H9 (cell line): ENCODE data around the gene ASPG. TPM values are rescaled to one million over a fixed set of nuclear protein-coding genes. Genes with fewer than 3 reads are reported as not detected.

ENCODE experiments used
- DNase-seq: peaks from one replicate; pipeline ENCODE4 v3.0.0-alpha.2; 2017
- H2AFZ ChIP-seq: one replicate; pipeline ENCODE4 v1.6.1; 2013; ENCODE audit warnings: mild to moderate bottlenecking, low read length, control low read depth, moderate library complexity
- H2AK5ac ChIP-seq: 2 replicates; pipeline ENCODE4 v1.6.1; 2013; ENCODE audit warnings: low read length, control low read depth, mixed read lengths; ENCODE audit not compliant: insufficient read length
- H2BK120ac ChIP-seq: one replicate; pipeline ENCODE4 v1.6.1; 2013; ENCODE audit warnings: low read depth, mild to moderate bottlenecking, low read length, control low read depth, inconsistent platforms; ENCODE audit not compliant: poor library complexity, severe bottlenecking
- H2BK12ac ChIP-seq: 2 replicates; pipeline ENCODE4 v1.6.1; 2013; ENCODE audit warnings: low read length, control low read depth, mixed read lengths, low read depth; ENCODE audit not compliant: insufficient read length
- H2BK15ac ChIP-seq: 2 replicates; pipeline ENCODE4 v1.6.1; 2013; ENCODE audit warnings: low read depth, low read length, control low read depth
- H2BK20ac ChIP-seq: one replicate; pipeline ENCODE4 v1.6.1; 2013; ENCODE audit warnings: low read depth, mild to moderate bottlenecking, low read length, control low read depth, inconsistent platforms; ENCODE audit not compliant: poor library complexity, severe bottlenecking
- H2BK5ac ChIP-seq: 2 replicates; pipeline ENCODE4 v1.6.1; 2013; ENCODE audit warnings: low read length, control low read depth, mixed read lengths; ENCODE audit not compliant: insufficient read length
- H3K14ac ChIP-seq: 2 replicates; pipeline ENCODE4 v1.6.1; 2013; ENCODE audit warnings: low read length, control low read depth; ENCODE audit not compliant: insufficient read depth
- H3K18ac ChIP-seq: 2 replicates; pipeline ENCODE4 v1.6.1; 2013; ENCODE audit warnings: low read depth, mild to moderate bottlenecking, mixed read lengths, low read length, control low read depth; ENCODE audit not compliant: insufficient read length
- H3K23ac ChIP-seq: 2 replicates; pipeline ENCODE4 v1.6.1; 2013; ENCODE audit warnings: low read length, control low read depth, mixed read lengths, low read depth; ENCODE audit not compliant: insufficient read length
- H3K23me2 ChIP-seq: 2 replicates; pipeline ENCODE4 v1.6.1; 2013; ENCODE audit warnings: low read depth, mild to moderate bottlenecking, mixed read lengths, low read length, control low read depth; ENCODE audit not compliant: insufficient read length, poor library complexity, severe bottlenecking
- H3K27ac ChIP-seq: 2 replicates; pipeline ENCODE4 v1.5.1; 2013; ENCODE audit warnings: low read length, control low read depth, mixed read lengths, low read depth; ENCODE audit not compliant: insufficient read length
- H3K27me3 ChIP-seq: 2 replicates; pipeline ENCODE4 v1.6.1; 2013; ENCODE audit warnings: low read length, control low read depth, inconsistent platforms; ENCODE audit not compliant: insufficient read depth
- H3K4ac ChIP-seq: 2 replicates; pipeline ENCODE4 v1.6.1; 2013; ENCODE audit warnings: low read depth, mild to moderate bottlenecking, control low read depth, inconsistent platforms, low read length, moderate library complexity
- H3K4me1 ChIP-seq: 2 replicates; pipeline ENCODE4 v1.6.1; 2013; ENCODE audit warnings: low read length, control low read depth, inconsistent platforms; ENCODE audit not compliant: insufficient read depth
- H3K4me2 ChIP-seq: 2 replicates; pipeline ENCODE4 v1.6.1; 2013; ENCODE audit warnings: low read length, control low read depth, mixed read lengths; ENCODE audit not compliant: insufficient read length, insufficient read depth
- H3K56ac ChIP-seq: 2 replicates; pipeline ENCODE4 v1.6.1; 2013; ENCODE audit warnings: low read depth, mild to moderate bottlenecking, mixed read lengths, low read length, control low read depth; ENCODE audit not compliant: insufficient read length
- H3K79me1 ChIP-seq: 2 replicates; pipeline ENCODE4 v1.6.1; 2013; ENCODE audit warnings: low read depth, mild to moderate bottlenecking, moderate library complexity, low read length, control low read depth, inconsistent platforms; ENCODE audit not compliant: insufficient read depth, poor library complexity, severe bottlenecking
- H3K79me2 ChIP-seq: 2 replicates; pipeline ENCODE4 v1.6.1; 2013; ENCODE audit warnings: low read length, control low read depth, inconsistent platforms; ENCODE audit not compliant: insufficient read depth
- H3K9ac ChIP-seq: 2 replicates; pipeline ENCODE4 v1.6.1; 2013; ENCODE audit warnings: low read length, control low read depth, mixed read lengths; ENCODE audit not compliant: insufficient read length; ENCODE audit errors: extremely low read depth
- H3K9me3 ChIP-seq: one replicate; pipeline ENCODE4 v1.6.1; 2013; ENCODE audit warnings: low read depth, low read length, inconsistent platforms; ENCODE audit not compliant: control insufficient read depth
- H3T11ph ChIP-seq: one replicate; pipeline ENCODE4 v1.6.1; 2013; ENCODE audit warnings: mild to moderate bottlenecking, low read length, control low read depth, inconsistent platforms
- H4K20me1 ChIP-seq: one replicate; pipeline ENCODE4 v1.6.1; 2013; ENCODE audit not compliant: control insufficient read depth, insufficient read length, insufficient read depth
- H4K5ac ChIP-seq: 2 replicates; pipeline ENCODE4 v1.6.1; 2013; ENCODE audit warnings: low read depth, mild to moderate bottlenecking, mixed read lengths, low read length, control low read depth; ENCODE audit not compliant: insufficient read length
- H4K8ac ChIP-seq: replicated peaks from 2 replicates; pipeline ENCODE4 v1.6.1; 2013; ENCODE audit warnings: low read length, control low read depth, mixed read lengths, low read depth; ENCODE audit not compliant: insufficient read length
- H4K91ac ChIP-seq: 2 replicates; pipeline ENCODE4 v1.6.1; 2013; ENCODE audit warnings: low read depth, mild to moderate bottlenecking, moderate library complexity, mixed read lengths, low read length, control low read depth; ENCODE audit not compliant: insufficient read length
- H3K27ac Mint-ChIP-seq, 3 experiments: 2 replicates in 2 of 3; 3 replicates in 1 of 3; pipeline ENCODE4 v1.8.0; 2020 to 2021; ENCODE audit warnings: mixed read lengths in 3 of 3, mild to moderate bottlenecking in 1 of 3, moderate library complexity in 1 of 3
- H3K27me3 Mint-ChIP-seq: 2 replicates; pipeline ENCODE4 v1.8.0; 2021; ENCODE audit warnings: low read depth, mild to moderate bottlenecking, moderate library complexity, mixed read lengths
- H3K36me3 Mint-ChIP-seq, 3 experiments: 2 replicates in 2 of 3; 3 replicates in 1 of 3; pipeline ENCODE4 v1.8.0; 2020 to 2021; ENCODE audit warnings: low read depth in 3 of 3, mixed read lengths in 3 of 3; ENCODE audit not compliant: insufficient read depth in 1 of 3
- H3K4me1 Mint-ChIP-seq, 2 experiments: 2 replicates each; pipeline ENCODE4 v1.8.0; 2020; ENCODE audit warnings: mixed read lengths in 2 of 2
- H3K4me3 Mint-ChIP-seq, 2 experiments: 2 replicates in 1 of 2; 3 replicates in 1 of 2; pipeline ENCODE4 v1.8.0; 2020 to 2021; ENCODE audit warnings: mild to moderate bottlenecking in 2 of 2, mixed read lengths in 2 of 2, moderate library complexity in 1 of 2
- H3K9me3 Mint-ChIP-seq, 2 experiments: 2 replicates in 1 of 2; 3 replicates in 1 of 2; pipeline ENCODE4 v1.8.0; 2020; ENCODE audit warnings: mild to moderate bottlenecking in 2 of 2, mixed read lengths in 2 of 2, moderate library complexity in 1 of 2
- CTCF ChIP-seq: fragments of 200-600 bp; sonication (generic); conservative IDR thresholded peaks from 3 replicates; pipeline ENCODE4 v1.8.0; 2021; ENCODE audit warnings: antibody characterized with exemption, mild to moderate bottlenecking
- WGBS: extraction: QIAGEN DNeasy Blood & Tissue Kit; methylation state at CpG from one replicate; pipeline ENCODE4 v1.1.7; 2013; ENCODE audit warnings: missing lambda C conversion rate, low lambda C conversion rate, mixed read lengths; ENCODE audit not compliant: insufficient read length; ENCODE audit errors: extremely low coverage; 5-methylcytosine and 5-hydroxymethylcytosine counted together
- total RNA-seq: library from RNA; stranded (reverse); gene quantifications from 2 replicates; pipeline ENCODE4 v1.2.1, GENCODE V29; 2021

The ASPG gene
- total RNA-seq, 1 experiment from 2014 or later, result 0.33 TPM

- H4K91ac ChIP-seq, result no peak overlapping the region
- no peak overlapping the region for H3K4me2 ChIP-seq
- H3K23ac ChIP-seq, result no peak overlapping the region
- no peak overlapping the region for H2AFZ ChIP-seq
- Mint-ChIP-seq H3K9me3 (no peaks in the 10 kb centered on the region; a peak in 1 of 5 replicates), H3K27me3 (peaks cover 6% of the 10 kb centered on the region), H3K27ac (no peak overlapping the region), H3K4me3 (no peak overlapping the region), H3K36me3 (no peaks in the 10 kb centered on the region), H3K4me1 (peaks cover 6 to 10% of the 10 kb centered on the region in 2 experiments)
- no peaks in the 10 kb centered on the region for H3K4me1 ChIP-seq
- no peak for DNase-seq
- H3K23me2 ChIP-seq, result no peaks in the 10 kb centered on the region
- no peaks in the 10 kb centered on the region for H3K9me3 ChIP-seq
- no peak overlapping the region for H3K56ac ChIP-seq
- H3K9ac ChIP-seq, result no peak overlapping the region
- no CpG with 5 or more reads among the region's 23 CpGs for WGBS
- no peaks in the 10 kb centered on the region for H3K27me3 ChIP-seq
- no peak for TF ChIP-seq CTCF
- H3T11ph ChIP-seq, result no peak overlapping the region
- H2AK5ac ChIP-seq, result no peak overlapping the region
- H2BK12ac ChIP-seq, result no peak overlapping the region
- H2BK20ac ChIP-seq, result no peak overlapping the region
- H3K79me1 ChIP-seq, result no peaks in the 10 kb centered on the region
- H4K8ac ChIP-seq, result no peak overlapping the region
- H3K14ac ChIP-seq, result no peak overlapping the region; the same call in 1 of the 2 replicates
- H3K4ac ChIP-seq, result no peak overlapping the region; the same call in 1 of the 2 replicates
- H3K79me2 ChIP-seq, result no peaks in the 10 kb centered on the region
- no peak overlapping the region for H3K27ac ChIP-seq
- H3K18ac ChIP-seq, result no peak overlapping the region
- H4K5ac ChIP-seq, result no peak overlapping the region
- H2BK120ac ChIP-seq, result no peak overlapping the region
- peak overlapping the region; percentile 56 for H2BK5ac ChIP-seq
- no peaks in the 10 kb centered on the region for H4K20me1 ChIP-seq
- H2BK15ac ChIP-seq, result no peak overlapping the region
Observed at GRCh38 chr14:104080376-104081260, 4.9 kb upstream of the ASPG start.
